MCF 10A (cell line): ENCODE measurements around the gene OR2F2. TPM values are rescaled to one million over a fixed set of nuclear protein-coding genes. Genes with fewer than 3 reads are reported as not detected.
A peak's percentile ranks its signal among the peaks of the same experiment; 100 is the strongest.

Experiments used
- BruUV-seq: library from RNA; stranded (reverse); fragments of 400-500 nt; replicated peaks from 2 replicates; lab custom pipeline; 2021; lab: Mats Ljungman, UMichigan
- CTCF ChIA-PET: fragments of 300-600 bp; sonication (Branson Sonifier 250); formaldehyde crosslinking; extraction: SDS; loops from one replicate; lab custom pipeline; 2021; ENCODE audit warnings: antibody characterized with exemption, inconsistent platforms; lab: Yijun Ruan, JAX
- POLR2A ChIA-PET: fragments of 300-600, 350-650 bp; sonication (Branson Sonifier 250); formaldehyde crosslinking; extraction: SDS; loops from one replicate; lab custom pipeline; 2020; ENCODE audit warnings: antibody characterized with exemption, inconsistent platforms; lab: Yijun Ruan, JAX
- DNase-seq: peaks from one replicate; pipeline ENCODE4 v3.0.0-alpha.2; 2018; ENCODE audit not compliant: unreplicated experiment
- H3K27ac Mint-ChIP-seq: one replicate; pipeline ENCODE4 v1.8.0; 2022; ENCODE audit warnings: mild to moderate bottlenecking, low read depth, mixed read lengths; ENCODE audit not compliant: unreplicated experiment
- H3K27me3 Mint-ChIP-seq: one replicate; pipeline ENCODE4 v1.8.0; 2022; ENCODE audit warnings: mixed read lengths; ENCODE audit not compliant: insufficient read depth, unreplicated experiment
- H3K36me3 Mint-ChIP-seq: one replicate; pipeline ENCODE4 v1.8.0; 2022; ENCODE audit warnings: mild to moderate bottlenecking, moderate library complexity, mixed read lengths; ENCODE audit not compliant: insufficient read depth, unreplicated experiment
- H3K4me1 Mint-ChIP-seq: one replicate; pipeline ENCODE4 v1.8.0; 2022; ENCODE audit warnings: mixed read lengths; ENCODE audit not compliant: insufficient read depth, unreplicated experiment
- H3K4me3 Mint-ChIP-seq: one replicate; pipeline ENCODE4 v1.8.0; 2022; ENCODE audit warnings: mild to moderate bottlenecking, moderate library complexity, mixed read lengths; ENCODE audit not compliant: unreplicated experiment
- H3K9me3 Mint-ChIP-seq: one replicate; pipeline ENCODE4 v1.8.0; 2022; ENCODE audit warnings: mixed read lengths; ENCODE audit not compliant: unreplicated experiment
- intact Hi-C: fragments of 100-400 bp; cut with micrococcal nuclease; formaldehyde crosslinking; loops from 2 replicates; pipeline ENCODE4 v1.14.1; 2022
- total RNA-seq: library from RNA; stranded (reverse); gene quantifications from 2 replicates; pipeline ENCODE4 v1.2.3, GENCODE V29; 2022
- TF ChIP-seq, protein P1 (sequence below): fragments of 200-600 bp; IDR thresholded peaks from one replicate; pipeline ENCODE4 v1.8.0; 2022; ENCODE audit warnings: antibody characterized with exemption, mild to moderate bottlenecking; ENCODE audit not compliant: unreplicated experiment

Gene OR2F2
- total RNA-seq, 1 experiment from 2014 or later: not detected

GRCh38 chr7:143889068-143889467 is 46.0 kb upstream of the OR2F2 start:
- no peak for DNase-seq
- H3K27ac Mint-ChIP-seq: no peak overlapping the region
- peaks cover 18% of the 10 kb centered on the region for H3K9me3 Mint-ChIP-seq
- no peaks in the 10 kb centered on the region for H3K27me3 Mint-ChIP-seq
- CTCF ChIA-PET: no interaction called here
- H3K36me3 Mint-ChIP-seq: peaks cover 12% of the 10 kb centered on the region
- H3K4me1 Mint-ChIP-seq: no peaks in the 10 kb centered on the region
- POLR2A ChIA-PET: interaction anchor here (1.3 kb wide), 1 partner anchor 13 kb away, joined by 3 read pairs; the partner anchor contains the start of gene TCAF1
- intact Hi-C loops: no loop called here
- H3K4me3 Mint-ChIP-seq: no peak overlapping the region
- BruUV-seq: no TSS peak
- TF ChIP-seq, protein P1, sequence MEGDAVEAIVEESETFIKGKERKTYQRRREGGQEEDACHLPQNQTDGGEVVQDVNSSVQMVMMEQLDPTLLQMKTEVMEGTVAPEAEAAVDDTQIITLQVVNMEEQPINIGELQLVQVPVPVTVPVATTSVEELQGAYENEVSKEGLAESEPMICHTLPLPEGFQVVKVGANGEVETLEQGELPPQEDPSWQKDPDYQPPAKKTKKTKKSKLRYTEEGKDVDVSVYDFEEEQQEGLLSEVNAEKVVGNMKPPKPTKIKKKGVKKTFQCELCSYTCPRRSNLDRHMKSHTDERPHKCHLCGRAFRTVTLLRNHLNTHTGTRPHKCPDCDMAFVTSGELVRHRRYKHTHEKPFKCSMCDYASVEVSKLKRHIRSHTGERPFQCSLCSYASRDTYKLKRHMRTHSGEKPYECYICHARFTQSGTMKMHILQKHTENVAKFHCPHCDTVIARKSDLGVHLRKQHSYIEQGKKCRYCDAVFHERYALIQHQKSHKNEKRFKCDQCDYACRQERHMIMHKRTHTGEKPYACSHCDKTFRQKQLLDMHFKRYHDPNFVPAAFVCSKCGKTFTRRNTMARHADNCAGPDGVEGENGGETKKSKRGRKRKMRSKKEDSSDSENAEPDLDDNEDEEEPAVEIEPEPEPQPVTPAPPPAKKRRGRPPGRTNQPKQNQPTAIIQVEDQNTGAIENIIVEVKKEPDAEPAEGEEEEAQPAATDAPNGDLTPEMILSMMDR: no peak

GRCh38 chr7:143890558-143890957 is 44.5 kb upstream of the OR2F2 start:
- Mint-ChIP-seq H3K4me3 (no peak overlapping the region), H3K9me3 (peaks cover 18% of the 10 kb centered on the region), H3K4me1 (no peaks in the 10 kb centered on the region), H3K36me3 (peaks cover 12% of the 10 kb centered on the region), H3K27me3 (no peaks in the 10 kb centered on the region), H3K27ac (no peak overlapping the region)
- POLR2A ChIA-PET: interaction anchor here (1.2 kb wide), 1 partner anchor 10 kb away, joined by 5 read pairs; no protein-coding TSS in a partner anchor
- TF ChIP-seq, protein P1: no peak
- intact Hi-C loops: no loop called here
- no TSS peak for BruUV-seq
- DNase-seq: no peak
- CTCF ChIA-PET: interaction anchor here (0.5 kb wide), 1 partner anchor 154 kb away, joined by 3 read pairs; no protein-coding TSS in a partner anchor

GRCh38 chr7:143891457-143891856 is 43.6 kb upstream of the OR2F2 start:
- Mint-ChIP-seq H3K4me1 (no peaks in the 10 kb centered on the region), H3K27me3 (no peaks in the 10 kb centered on the region), H3K36me3 (peaks cover 12% of the 10 kb centered on the region), H3K27ac (peak overlapping the region; percentile 8), H3K4me3 (no peak overlapping the region), H3K9me3 (peaks cover 18% of the 10 kb centered on the region)
- CTCF ChIA-PET: interaction anchor here (1.5 kb wide), 1 partner anchor 10 kb away, joined by 6 read pairs; no protein-coding TSS in a partner anchor
- no peak for DNase-seq
- POLR2A ChIA-PET: interaction anchor here (2.7 kb wide), 1 partner anchor 10 kb away, joined by 18 read pairs; the partner anchor contains the start of gene TCAF1
- intact Hi-C loops: no loop called here
- no TSS peak for BruUV-seq
- TF ChIP-seq, protein P1: no peak

- peaks cover 12% of the 10 kb centered on the region for H3K36me3 Mint-ChIP-seq
- ChIA-PET CTCF (interaction anchor here (0.6 to 1.5 kb wide), 3 partner anchors 8 to 156 kb away, joined by 3 to 6 read pairs (median 3); no protein-coding TSS in a partner anchor), POLR2A (interaction anchor here (2.7 kb wide), 1 partner anchor 9 kb away, joined by 18 read pairs; the partner anchor contains the start of gene TCAF1)
- peaks cover 18% of the 10 kb centered on the region for H3K9me3 Mint-ChIP-seq
- BruUV-seq: no TSS peak
- TF ChIP-seq, protein P1: no peak
- peak; percentile 11 for DNase-seq
- no peaks in the 10 kb centered on the region for H3K4me1 Mint-ChIP-seq
- H3K27me3 Mint-ChIP-seq: no peaks in the 10 kb centered on the region
- intact Hi-C loops: no loop called here
- H3K4me3 Mint-ChIP-seq: no peak overlapping the region
- H3K27ac Mint-ChIP-seq: no peak overlapping the region
These were observed 42.3 kb upstream of the OR2F2 start for GRCh38 chr7:143892527-143893300.
